ENCODE results near the gene HOXD12. TPM values are rescaled to one million over a fixed set of nuclear protein-coding genes. Genes with fewer than 3 reads are reported as not detected.

HOXD12 gene
- polyA plus RNA-seq, 12 donors, result 0.15 to 0.37 TPM; not detected in 10

- no peak for DNase-seq
Measured at GRCh38 chr2:176147800-176148496, 48.4 kb downstream of the HOXD12 start.

GRCh38 chr2:176148751-176149421 is 49.3 kb downstream of the HOXD12 start:
- DNase-seq, result no peak

- DNase-seq, result no peak
Measured at GRCh38 chr2:176149481-176149938, 49.9 kb downstream of the HOXD12 start.

GRCh38 chr2:176149939-176150583 is 50.5 kb downstream of the HOXD12 start:
- DNase-seq, result no peak

GRCh38 chr2:176150584-176151441 is 51.2 kb downstream of the HOXD12 start:
- no peak for DNase-seq

DNA sequence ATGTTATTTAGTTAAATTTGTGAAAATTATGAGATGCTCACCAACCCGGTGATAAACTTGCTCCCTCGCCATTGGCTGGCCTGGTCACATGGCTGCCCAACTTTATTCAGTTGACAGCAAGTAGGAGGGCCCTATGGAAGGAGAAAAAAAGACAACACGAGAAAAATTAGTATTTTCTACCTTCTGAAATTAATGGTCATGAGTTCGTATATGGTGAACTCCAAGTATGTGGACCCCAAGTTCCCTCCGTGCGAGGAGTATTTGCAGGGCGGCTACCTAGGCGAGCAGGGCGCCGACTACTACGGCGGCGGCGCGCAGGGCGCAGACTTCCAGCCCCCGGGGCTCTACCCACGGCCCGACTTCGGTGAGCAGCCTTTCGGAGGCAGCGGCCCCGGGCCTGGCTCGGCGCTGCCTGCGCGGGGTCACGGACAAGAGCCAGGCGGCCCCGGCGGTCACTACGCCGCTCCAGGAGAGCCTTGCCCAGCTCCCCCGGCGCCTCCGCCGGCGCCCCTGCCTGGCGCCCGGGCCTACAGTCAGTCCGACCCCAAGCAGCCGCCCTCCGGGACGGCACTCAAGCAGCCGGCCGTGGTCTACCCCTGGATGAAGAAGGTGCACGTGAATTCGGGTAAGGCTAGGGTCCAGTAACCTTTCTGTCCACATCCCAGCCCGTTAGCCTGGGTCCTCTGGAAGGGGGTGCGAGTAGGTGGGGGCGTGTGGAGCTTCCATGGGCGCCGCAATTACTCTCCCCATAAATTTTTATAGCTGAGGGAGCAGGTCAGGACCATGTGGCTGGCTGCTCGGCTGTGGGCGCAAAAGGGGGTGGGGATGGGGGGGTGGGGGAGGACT is 52.1 kb downstream of the HOXD12 start, which contains the start of gene HOXD4:
TSS of gene HOXD4 (plus strand) at position 109 of the 846 bp plus-strand sequence. CDS start at position 193, 84 bp downstream.
- no peak for DNase-seq

Other genes starting within 250 kb of the HOXD12 start
- 10 to 100 TPM; 17.2 to 54.3 (median 42.7) TPM for gene LNPK, start 97.5 kb upstream of the HOXD12 start, polyA plus RNA-seq (ENCODE audit: insufficient read length in 12 of 12)
- gene EVX2, start 15.8 kb upstream of the HOXD12 start, polyA plus RNA-seq (ENCODE audit: insufficient read length in 12 of 12), result under 1 TPM in 2 of 12 donors, not detected in 10; 0.04 TPM
- 1 to 10 TPM in 1 of 12 donors, under 1 TPM in 4, not detected in 7; 0.30 to 2.5 (median 0.63) TPM for gene HOXD13, start 7.1 kb upstream of the HOXD12 start, polyA plus RNA-seq (ENCODE audit: insufficient read length in 12 of 12)
- 1 to 10 TPM in 5 of 12 donors, under 1 TPM in 3, not detected in 4; 0.17 to 6.9 (median 2.0) TPM for gene HOXD11, start 7.5 kb downstream of the HOXD12 start, polyA plus RNA-seq (ENCODE audit: insufficient read length in 12 of 12)
- 10 to 100 TPM in 1 of 12 donors, 1 to 10 TPM in 4, under 1 TPM in 4, not detected in 3; 0.33 to 21.6 (median 3.4) TPM for gene HOXD10, start 17.0 kb downstream of the HOXD12 start, polyA plus RNA-seq (ENCODE audit: insufficient read length in 12 of 12)
- gene HOXD9, start 22.9 kb downstream of the HOXD12 start, polyA plus RNA-seq (ENCODE audit: insufficient read length in 12 of 12), result 10 to 100 TPM in 1 of 12 donors, 1 to 10 TPM in 10, not detected in 1; 3.5 to 12.5 (median 6.0) TPM
- gene HOXD8, start 29.9 kb downstream of the HOXD12 start, polyA plus RNA-seq (ENCODE audit: insufficient read length in 12 of 12), result 10 to 100 TPM in 11 of 12 donors, not detected in 1; 27.3 to 47.7 (median 42.5) TPM
- gene HOXD4, start 51.8 kb downstream of the HOXD12 start, polyA plus RNA-seq (ENCODE audit: insufficient read length in 12 of 12), result 10 to 100 TPM in 3 of 12 donors, 1 to 10 TPM in 8, not detected in 1; 4.9 to 14.8 (median 5.9) TPM
- 1 to 10 TPM in 10 of 12 donors, not detected in 2; 1.8 to 4.8 (median 2.4) TPM for gene HOXD3, start 57.5 kb downstream of the HOXD12 start, polyA plus RNA-seq (ENCODE audit: insufficient read length in 12 of 12)
- 1 to 10 TPM in 8 of 12 donors, under 1 TPM in 2, not detected in 2; 0.85 to 2.6 (median 1.4) TPM for gene HOXD1, start 88.9 kb downstream of the HOXD12 start, polyA plus RNA-seq (ENCODE audit: insufficient read length in 12 of 12)
- 10 to 100 TPM in 11 of 12 donors, not detected in 1; 47.9 to 66.8 (median 60.2) TPM for gene MTX2, start 169.6 kb downstream of the HOXD12 start, polyA plus RNA-seq (ENCODE audit: insufficient read length in 12 of 12)

All from muscle of arm (tissue), 12 donors.